Testis (tissue), 2 donors: ENCODE measurements around the gene OTOP3.

Source experiments
- POLR2A ChIP-seq: fragments of 450-650 bp; IDR thresholded peaks from one replicate; pipeline ENCODE4 v1.6.1; 2017; ENCODE audit warnings: antibody characterized with exemption, mild to moderate bottlenecking, moderate library complexity
- TF ChIP-seq, protein P1 (sequence below), 3 experiments: fragments of 450-650 bp in 2 of 3; fragments of 200-600 bp in 1 of 3; sonication (generic) in 1 of 3; IDR thresholded peaks; one replicate each; pipeline ENCODE4 v1.5.1; 2016 to 2019; ENCODE audit warnings: antibody characterized with exemption in 3 of 3, mild to moderate bottlenecking in 2 of 3, moderate library complexity in 1 of 3

DNA sequence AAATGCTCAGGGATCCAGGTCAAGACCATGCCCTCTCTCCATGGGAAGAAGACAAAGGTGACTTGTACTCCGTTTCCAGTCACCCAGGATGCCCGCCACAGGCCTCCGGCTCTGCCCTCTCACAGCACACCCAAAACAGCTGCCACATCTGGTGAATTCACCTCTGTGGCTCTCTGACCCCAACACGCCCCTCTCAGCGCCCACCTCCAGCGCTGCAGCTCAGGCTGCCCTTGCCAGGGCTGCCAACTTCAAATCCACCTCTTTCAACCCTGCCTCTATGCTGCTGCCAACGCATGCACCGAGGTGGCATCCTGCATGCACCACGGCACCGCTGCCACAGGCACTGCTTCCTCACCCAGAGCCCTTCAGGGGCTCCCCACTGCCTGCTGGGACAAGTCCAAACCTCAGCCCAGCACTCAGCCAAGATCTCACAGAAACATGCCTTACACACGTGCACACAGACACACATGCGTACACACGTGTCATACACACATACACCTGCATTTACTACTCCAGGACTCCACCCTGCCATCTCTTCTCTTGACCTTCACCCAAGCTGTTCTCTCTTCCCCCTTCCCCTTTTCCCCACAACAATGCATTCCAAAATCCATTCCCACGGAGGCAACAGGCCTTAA, 29.4 kb downstream of the OTOP3 start:
- no peak for TF ChIP-seq POLR2A
- TF ChIP-seq, protein P1, sequence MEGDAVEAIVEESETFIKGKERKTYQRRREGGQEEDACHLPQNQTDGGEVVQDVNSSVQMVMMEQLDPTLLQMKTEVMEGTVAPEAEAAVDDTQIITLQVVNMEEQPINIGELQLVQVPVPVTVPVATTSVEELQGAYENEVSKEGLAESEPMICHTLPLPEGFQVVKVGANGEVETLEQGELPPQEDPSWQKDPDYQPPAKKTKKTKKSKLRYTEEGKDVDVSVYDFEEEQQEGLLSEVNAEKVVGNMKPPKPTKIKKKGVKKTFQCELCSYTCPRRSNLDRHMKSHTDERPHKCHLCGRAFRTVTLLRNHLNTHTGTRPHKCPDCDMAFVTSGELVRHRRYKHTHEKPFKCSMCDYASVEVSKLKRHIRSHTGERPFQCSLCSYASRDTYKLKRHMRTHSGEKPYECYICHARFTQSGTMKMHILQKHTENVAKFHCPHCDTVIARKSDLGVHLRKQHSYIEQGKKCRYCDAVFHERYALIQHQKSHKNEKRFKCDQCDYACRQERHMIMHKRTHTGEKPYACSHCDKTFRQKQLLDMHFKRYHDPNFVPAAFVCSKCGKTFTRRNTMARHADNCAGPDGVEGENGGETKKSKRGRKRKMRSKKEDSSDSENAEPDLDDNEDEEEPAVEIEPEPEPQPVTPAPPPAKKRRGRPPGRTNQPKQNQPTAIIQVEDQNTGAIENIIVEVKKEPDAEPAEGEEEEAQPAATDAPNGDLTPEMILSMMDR (IDR thresholded peaks at IDR 0.05) = no peak
